Ovary (tissue), 3 donors: ENCODE measurements around the gene PYDC2.

ENCODE experiments used
- CTCF ChIP-seq, 3 donors: fragments of 450-650 bp in 2 of 3; fragments of 200-600 bp in 1 of 3; IDR thresholded peaks; one replicate each; pipeline versions ENCODE4 v1.5.1 to v1.8.0; 2016 to 2022; ENCODE audit warnings: antibody characterized with exemption in 3 of 3, mild to moderate bottlenecking in 1 of 3
- POLR2A ChIP-seq: fragments of 450-650 bp; IDR thresholded peaks from one replicate; pipeline ENCODE4 v1.6.1; 2017; ENCODE audit warnings: antibody characterized with exemption, mild to moderate bottlenecking, moderate library complexity
- donor health status: DM: no; HTN: no; CAD: no.

- no peak for TF ChIP-seq CTCF (IDR thresholded peaks at IDR 0.05)
- no peak for TF ChIP-seq POLR2A
Observed at GRCh38 chr3:191502583-191502982, 41.6 kb downstream of the PYDC2 start.
